Spleen (tissue), 11 donors: ENCODE measurements around the gene SOX5. TPM values are rescaled to one million over a fixed set of nuclear protein-coding genes. Genes with fewer than 3 reads are reported as not detected.
"Not testable (repeated sequence)": the region's sequence is repeated elsewhere in the genome, so short reads cannot be mapped to it uniquely, and the experiment has no call there.

ENCODE experiments used
- DNase-seq: peaks from one replicate; pipeline ENCODE4 v3.0.0-alpha.2; 2020
- H3K27ac ChIP-seq, 8 donors: fragments of 200-600 bp; sonication (generic) in 7 of 8; 1 replicate in 4 of 8; 2 replicates in 4 of 8; pipeline versions ENCODE4 v1.5.0 to v1.8.0; 2016 to 2021; ENCODE audit warnings: inconsistent platforms in 4 of 8, mild to moderate bottlenecking in 4 of 8, moderate library complexity in 1 of 8
- H3K27me3 ChIP-seq, 7 donors: fragments of 200-600 bp; sonication (generic) in 6 of 7; replicated peaks in 1 of 7; 1 replicate in 4 of 7; 2 replicates in 3 of 7; pipeline versions ENCODE4 v1.5.0 to v1.8.0; 2016 to 2021; ENCODE audit warnings: inconsistent platforms in 3 of 7, mild to moderate bottlenecking in 1 of 7
- H3K36me3 ChIP-seq, 6 donors: fragments of 200-600 bp; sonication (generic) in 5 of 6; 1 replicate in 4 of 6; 2 replicates in 2 of 6; pipeline versions ENCODE4 v1.5.0 to v1.8.0; 2016 to 2021; ENCODE audit warnings: inconsistent platforms in 2 of 6
- H3K4me1 ChIP-seq, 6 donors: fragments of 200-600 bp; sonication (generic) in 5 of 6; 1 replicate in 3 of 6; 2 replicates in 3 of 6; pipeline versions ENCODE4 v1.5.0 to v1.8.0; 2016 to 2021; ENCODE audit warnings: inconsistent platforms in 3 of 6
- H3K4me3 ChIP-seq, 8 donors: fragments of 200-600 bp; sonication (generic) in 7 of 8; 1 replicate in 4 of 8; 2 replicates in 4 of 8; pipeline versions ENCODE4 v1.5.0 to v1.8.0; 2016 to 2021; ENCODE audit warnings: inconsistent platforms in 4 of 8, mild to moderate bottlenecking in 4 of 8, moderate library complexity in 2 of 8
- H3K9me3 ChIP-seq, 8 donors: fragments of 200-600 bp; sonication (generic) in 7 of 8; 1 replicate in 4 of 8; 2 replicates in 4 of 8; pipeline versions ENCODE4 v1.5.0 to v1.8.0; 2016 to 2021; ENCODE audit warnings: inconsistent platforms in 4 of 8
- CTCF ChIP-seq, 11 experiments: fragments of 200-600 bp in 7 of 11; fragments of 450-650 bp in 4 of 11; sonication (generic) in 4 of 11; IDR thresholded peaks in 8 of 11; conservative IDR thresholded peaks in 3 of 11; 1 replicate in 7 of 11; 2 replicates in 4 of 11; pipeline versions ENCODE4 v1.4.0 to v1.8.0; 2016 to 2021; ENCODE audit warnings: antibody characterized with exemption in 11 of 11, inconsistent platforms in 4 of 11, mild to moderate bottlenecking in 1 of 11
- POLR2A ChIP-seq, 3 donors: fragments of 450-650 bp; IDR thresholded peaks; one replicate each; pipeline ENCODE4 v1.5.1; 2017; ENCODE audit warnings: antibody characterized with exemption in 3 of 3, mild to moderate bottlenecking in 1 of 3
- POLR2AphosphoS5 ChIP-seq, 3 donors: sonication (generic); formaldehyde crosslinking; IDR thresholded peaks; one replicate each; pipeline ENCODE4 v1.5.1; 2017; ENCODE audit warnings: antibody characterized with exemption in 3 of 3
- WGBS, 5 donors: extraction: QIAGEN DNeasy Blood & Tissue Kit in 3 of 5; methylation state at CpG; one replicate each; pipeline versions ENCODE4 v1.1.5 to v1.1.7; 2013 to 2018; 5-methylcytosine and 5-hydroxymethylcytosine counted together
- intact Hi-C: fragments of 100-400 bp; cut with DNase I; formaldehyde crosslinking; loops from one replicate; pipeline ENCODE4 v1.15.0; 2023; ENCODE audit warnings: low total_unique reads
- polyA plus RNA-seq, 3 donors: library from polyadenylated mRNA; stranded (reverse); fragments of 200-250 nt; gene quantifications; one replicate each; pipeline ENCODE4 v1.2.1, GENCODE V29; 2013
- total RNA-seq, 7 donors: library from RNA; depleted of rRNA in 3 of 7; stranded (reverse); fragments of >200 nt in 3 of 7; fragmentation: NEBNext Ultra II Directional in 4 of 7; extraction: Animal tissue kit (Norgen Biotek cat#: 25700) in 4 of 7; gene quantifications; one replicate each; pipeline versions ENCODE4 v1.1.0 to v1.2.1, GENCODE V29; 2016 to 2021
- donor health status: healthy with polysubstance abuse.
- donor health status: DM: no; HTN: no; CAD: no; lungs with moderate emphysema.
- donor health status: DM: no; HTN: no; CAD: no.
- donor health status: Bipolar disorder and iron deficiency.
- donor health status: healthy.
- donor health status: DM: no; HTN: no; CAD: no.
- donor health status: DM: yes; HTN: yes; CAD: no.

SOX5 gene
- total and polyA plus RNA-seq, 10 donors: 0.20 to 21.3 (median 8.7) TPM

- DNase-seq: no peak
- H3K27ac ChIP-seq: no peak overlapping the region
- TF ChIP-seq POLR2A (IDR thresholded peaks at IDR 0.05): no peak
- TF ChIP-seq POLR2AphosphoS5 (IDR thresholded peaks at IDR 0.05): no peak
- TF ChIP-seq CTCF (IDR thresholded peaks at IDR 0.05 in 8 of 11, conservative IDR thresholded peaks at IDR 0.05 in 3 of 11): no peak
- no peak overlapping the region for H3K4me3 ChIP-seq
- intact Hi-C loops: no loop called here
- no peaks in the 10 kb centered on the region for H3K27me3 ChIP-seq
- H3K4me1 ChIP-seq: no peaks in the 10 kb centered on the region
- 65 to 71% (median 67%) methylated on average over 7 of the region's 7 CpGs for WGBS, 5 donors
- H3K36me3 ChIP-seq: no peaks in the 10 kb centered on the region
- no peaks in the 10 kb centered on the region for H3K9me3 ChIP-seq
These were observed 226.8 kb downstream of the SOX5 start for GRCh38 chr12:23722655-23723054.

GRCh38 chr12:23721268-23721667 lies 228.2 kb downstream of the SOX5 start:
- no peaks in the 10 kb centered on the region for H3K4me1 ChIP-seq
- WGBS, 5 donors: 89 to 97% (median 96%) methylated on average over 6 to 8 of the region's 8 CpGs
- TF ChIP-seq POLR2AphosphoS5 (IDR thresholded peaks at IDR 0.05) (no peak), CTCF (IDR thresholded peaks at IDR 0.05 in 8 of 11, conservative IDR thresholded peaks at IDR 0.05 in 3 of 11) (no peak), POLR2A (IDR thresholded peaks at IDR 0.05) (no peak)
- no peaks in the 10 kb centered on the region for H3K36me3 ChIP-seq
- intact Hi-C loops: no loop called here
- no peak overlapping the region for H3K4me3 ChIP-seq
- no peaks in the 10 kb centered on the region for H3K27me3 ChIP-seq
- no peak for DNase-seq
- H3K9me3 ChIP-seq: no peaks in the 10 kb centered on the region
- H3K27ac ChIP-seq: no peak overlapping the region

GRCh38 chr12:23719493-23719892 lies 230.0 kb downstream of the SOX5 start:
- intact Hi-C loops: no loop called here

GRCh38 chr12:23710361-23710760 lies 239.1 kb downstream of the SOX5 start:
- DNase-seq, intact Hi-C loops, H3K27ac ChIP-seq, H3K9me3 ChIP-seq, H3K4me3 ChIP-seq, H3K4me1 ChIP-seq, H3K36me3 ChIP-seq, H3K27me3 ChIP-seq: not testable (repeated sequence)
- WGBS, 5 donors: 88 to 95% (median 93%) methylated on average over 4 of the region's 4 CpGs

More at GRCh38 chr12:23719493-23719892, 230.0 kb downstream of the SOX5 start:
- no peaks in the 10 kb centered on the region for H3K9me3 ChIP-seq
- H3K27me3 ChIP-seq: no peaks in the 10 kb centered on the region
- no peaks in the 10 kb centered on the region for H3K4me1 ChIP-seq
- TF ChIP-seq POLR2A (IDR thresholded peaks at IDR 0.05) (no peak), POLR2AphosphoS5 (IDR thresholded peaks at IDR 0.05) (no peak), CTCF (IDR thresholded peaks at IDR 0.05 in 8 of 11, conservative IDR thresholded peaks at IDR 0.05 in 3 of 11) (no peak)
- no peak overlapping the region for H3K4me3 ChIP-seq
- no peak for DNase-seq
- WGBS, 5 donors: 79 to 91% (median 87%) methylated on average over 2 of the region's 2 CpGs
- H3K27ac ChIP-seq: no peak overlapping the region
- H3K36me3 ChIP-seq: no peaks in the 10 kb centered on the region
